GM19455 (cell line): ENCODE results near the gene GRHPR.

Experiments
- ATAC-seq: cut with Tn5 transposase; IDR thresholded peaks from one replicate; pipeline ENCODE4 v1.9.1; 2021; ENCODE audit not compliant: unreplicated experiment

GRHPR gene

GRCh38 chr9:37398464-37399025 lies 24.0 kb upstream of the GRHPR start:
- no peak for ATAC-seq

- no peak for ATAC-seq
Observed at GRCh38 chr9:37399336-37399735, 23.2 kb upstream of the GRHPR start.

- no peak for ATAC-seq
Observed at GRCh38 chr9:37404590-37404989, 17.9 kb upstream of the GRHPR start.

GRCh38 chr9:37405350-37405749 lies 17.1 kb upstream of the GRHPR start:
- no peak for ATAC-seq

GRCh38 chr9:37405764-37406380 lies 16.6 kb upstream of the GRHPR start:
- no peak for ATAC-seq

- no peak for ATAC-seq
Observed at GRCh38 chr9:37406603-37407401, 15.7 kb upstream of the GRHPR start.

- no peak for ATAC-seq
Observed at GRCh38 chr9:37407468-37407867, 15.0 kb upstream of the GRHPR start.

GRCh38 chr9:37408933-37409710 lies 13.4 kb upstream of the GRHPR start:
- ATAC-seq, result peak; percentile 85

GRCh38 chr9:37410354-37410861 lies 12.1 kb upstream of the GRHPR start:
- no peak for ATAC-seq

- no peak for ATAC-seq
Observed at GRCh38 chr9:37410969-37411785, 11.3 kb upstream of the GRHPR start.

- no peak for ATAC-seq
Observed at GRCh38 chr9:37412431-37413151, 9.9 kb upstream of the GRHPR start.

- ATAC-seq, result no peak
Observed at GRCh38 chr9:37413311-37413710, 9.2 kb upstream of the GRHPR start.

- no peak for ATAC-seq
Observed at GRCh38 chr9:37414503-37414943, 8.0 kb upstream of the GRHPR start.

- ATAC-seq, result no peak
Observed at GRCh38 chr9:37415011-37415719, 7.3 kb upstream of the GRHPR start.

GRCh38 chr9:37417252-37417803 lies 5.2 kb upstream of the GRHPR start:
- no peak for ATAC-seq

GRCh38 chr9:37417857-37418618 lies 4.5 kb upstream of the GRHPR start:
- ATAC-seq, result no peak

GRCh38 chr9:37419204-37419603 lies 3.3 kb upstream of the GRHPR start:
- no peak for ATAC-seq
